Astrocyte (in vitro differentiated cells and primary cell): ENCODE measurements around the gene MCF2L2. TPM values are rescaled to one million over a fixed set of nuclear protein-coding genes. Genes with fewer than 3 reads are reported as not detected.
A peak's percentile ranks its signal among the peaks of the same experiment; 100 is the strongest.

Experiments used
- DNase-seq: peaks from one replicate; pipeline ENCODE4 v3.0.0-alpha.2; 2010; ENCODE audit warnings: low read depth
- FAIRE-seq: peaks from 2 replicates; lab custom pipeline; 2011; peaks lifted over from hg19 to GRCh38; lab: Jason Lieb, UNC
- H2AFZ ChIP-seq: 2 replicates; pipeline ENCODE4 v1.6.0; 2012; ENCODE audit warnings: low read depth, low read length, inconsistent platforms
- H3K27ac ChIP-seq: 2 replicates; pipeline ENCODE4 v1.5.1; 2011; ENCODE audit warnings: low read depth, low read length, inconsistent platforms
- H3K27me3 ChIP-seq: 2 replicates; pipeline ENCODE4 v1.6.0; 2011; ENCODE audit warnings: low read length, inconsistent platforms; ENCODE audit not compliant: insufficient read depth
- H3K36me3 ChIP-seq: 2 replicates; pipeline ENCODE4 v1.5.1; 2011; ENCODE audit warnings: low read length, inconsistent platforms; ENCODE audit not compliant: insufficient read depth
- H3K4me1 ChIP-seq: 2 replicates; pipeline ENCODE4 v1.5.1; 2011; ENCODE audit warnings: low read length, inconsistent platforms; ENCODE audit not compliant: insufficient read depth
- H3K4me2 ChIP-seq: 2 replicates; pipeline ENCODE4 v1.6.0; 2012; ENCODE audit warnings: low read length, inconsistent platforms
- H3K4me3 ChIP-seq: 2 replicates; pipeline ENCODE4 v1.5.1; 2011; ENCODE audit warnings: low read depth, mild to moderate bottlenecking, low read length, inconsistent platforms; ENCODE audit not compliant: insufficient read depth
- H3K79me2 ChIP-seq: 2 replicates; pipeline ENCODE4 v1.6.0; 2012; ENCODE audit warnings: mild to moderate bottlenecking, low read length, inconsistent platforms; ENCODE audit not compliant: insufficient read depth
- H3K9ac ChIP-seq: 2 replicates; pipeline ENCODE4 v1.6.0; 2012; ENCODE audit warnings: mild to moderate bottlenecking, low read length, inconsistent platforms
- H3K9me3 ChIP-seq: 2 replicates; pipeline ENCODE4 v1.5.1; 2012; ENCODE audit warnings: low read depth, mild to moderate bottlenecking, low read length, inconsistent platforms; ENCODE audit not compliant: insufficient read depth
- H4K20me1 ChIP-seq: 2 replicates; pipeline ENCODE4 v1.6.0; 2012; ENCODE audit warnings: low read length, inconsistent platforms; ENCODE audit not compliant: insufficient read depth
- H3K27ac Mint-ChIP-seq: one replicate; pipeline ENCODE4 v1.8.0; 2021; ENCODE audit warnings: mild to moderate bottlenecking, mixed read lengths; ENCODE audit not compliant: unreplicated experiment
- H3K27me3 Mint-ChIP-seq: one replicate; pipeline ENCODE4 v1.8.0; 2021; ENCODE audit warnings: low read depth, mixed read lengths; ENCODE audit not compliant: unreplicated experiment
- H3K36me3 Mint-ChIP-seq: one replicate; pipeline ENCODE4 v1.8.0; 2021; ENCODE audit warnings: low read depth, mixed read lengths; ENCODE audit not compliant: unreplicated experiment
- H3K4me1 Mint-ChIP-seq: one replicate; pipeline ENCODE4 v1.8.0; 2021; ENCODE audit warnings: low read depth, mixed read lengths; ENCODE audit not compliant: unreplicated experiment
- H3K4me3 Mint-ChIP-seq: one replicate; pipeline ENCODE4 v1.8.0; 2021; ENCODE audit warnings: mild to moderate bottlenecking, moderate library complexity, mixed read lengths; ENCODE audit not compliant: unreplicated experiment
- H3K9me3 Mint-ChIP-seq: one replicate; pipeline ENCODE4 v1.8.0; 2021; ENCODE audit warnings: mild to moderate bottlenecking, mixed read lengths; ENCODE audit not compliant: unreplicated experiment
- EZH2 ChIP-seq: IDR thresholded peaks from 2 replicates; pipeline ENCODE4 v1.6.1; 2012; ENCODE audit warnings: mild to moderate bottlenecking, low read length, inconsistent platforms; ENCODE audit not compliant: insufficient read depth
- total RNA-seq: library from RNA; stranded (reverse); gene quantifications from 2 replicates; pipeline ENCODE4 v1.2.1, GENCODE V29; 2021
- TF ChIP-seq, protein P1 (sequence below): IDR thresholded peaks from 2 replicates; pipeline ENCODE4 v1.5.1; 2011; ENCODE audit warnings: low read depth, mild to moderate bottlenecking, inconsistent platforms, low read length, moderate library complexity; ENCODE audit not compliant: insufficient read depth

The MCF2L2 gene
- total RNA-seq, 1 donor from 2014 or later: 0.89 TPM

DNA sequence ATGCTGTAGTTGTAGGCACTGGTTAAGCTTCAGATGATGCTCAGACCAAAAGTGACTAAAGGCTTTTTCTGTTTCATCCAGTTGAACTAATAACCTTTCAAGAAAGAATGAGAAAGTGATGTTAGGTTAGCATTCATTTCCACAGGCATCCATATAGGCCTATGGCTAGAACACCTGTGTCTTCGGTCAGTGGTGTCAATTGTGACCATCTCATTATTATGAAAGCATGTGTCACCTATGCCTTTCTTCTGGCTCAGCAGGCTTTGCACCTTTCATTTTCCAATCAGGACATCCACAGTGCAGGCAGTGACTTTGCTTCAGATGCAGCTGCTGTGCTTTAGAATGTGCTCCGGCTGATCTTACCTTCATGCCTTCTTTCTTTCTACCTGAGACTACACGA is 117.5 kb downstream of the MCF2L2 start:
- Mint-ChIP-seq H3K4me1 (peaks cover 26% of the 10 kb centered on the region), H3K9me3 (no peaks in the 10 kb centered on the region), H3K27ac (no peak overlapping the region), H3K27me3 (no peaks in the 10 kb centered on the region), H3K4me3 (no peak overlapping the region), H3K36me3 (peaks cover 4% of the 10 kb centered on the region)
- DNase-seq: no peak
- Histone ChIP-seq H2AFZ (no peak overlapping the region), H3K27ac (no peak overlapping the region), H3K4me1 (peaks cover 13% of the 10 kb centered on the region), H3K9ac (no peak overlapping the region), H3K9me3 (no peaks in the 10 kb centered on the region), H3K4me3 (no peak overlapping the region), H3K36me3 (no peaks in the 10 kb centered on the region), H3K4me2 (no peak overlapping the region), H4K20me1 (no peaks in the 10 kb centered on the region), H3K27me3 (no peaks in the 10 kb centered on the region), H3K79me2 (no peaks in the 10 kb centered on the region)
- TF ChIP-seq, protein P1, sequence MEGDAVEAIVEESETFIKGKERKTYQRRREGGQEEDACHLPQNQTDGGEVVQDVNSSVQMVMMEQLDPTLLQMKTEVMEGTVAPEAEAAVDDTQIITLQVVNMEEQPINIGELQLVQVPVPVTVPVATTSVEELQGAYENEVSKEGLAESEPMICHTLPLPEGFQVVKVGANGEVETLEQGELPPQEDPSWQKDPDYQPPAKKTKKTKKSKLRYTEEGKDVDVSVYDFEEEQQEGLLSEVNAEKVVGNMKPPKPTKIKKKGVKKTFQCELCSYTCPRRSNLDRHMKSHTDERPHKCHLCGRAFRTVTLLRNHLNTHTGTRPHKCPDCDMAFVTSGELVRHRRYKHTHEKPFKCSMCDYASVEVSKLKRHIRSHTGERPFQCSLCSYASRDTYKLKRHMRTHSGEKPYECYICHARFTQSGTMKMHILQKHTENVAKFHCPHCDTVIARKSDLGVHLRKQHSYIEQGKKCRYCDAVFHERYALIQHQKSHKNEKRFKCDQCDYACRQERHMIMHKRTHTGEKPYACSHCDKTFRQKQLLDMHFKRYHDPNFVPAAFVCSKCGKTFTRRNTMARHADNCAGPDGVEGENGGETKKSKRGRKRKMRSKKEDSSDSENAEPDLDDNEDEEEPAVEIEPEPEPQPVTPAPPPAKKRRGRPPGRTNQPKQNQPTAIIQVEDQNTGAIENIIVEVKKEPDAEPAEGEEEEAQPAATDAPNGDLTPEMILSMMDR: no peak
- no peak for TF ChIP-seq EZH2
- no peak for FAIRE-seq

DNA sequence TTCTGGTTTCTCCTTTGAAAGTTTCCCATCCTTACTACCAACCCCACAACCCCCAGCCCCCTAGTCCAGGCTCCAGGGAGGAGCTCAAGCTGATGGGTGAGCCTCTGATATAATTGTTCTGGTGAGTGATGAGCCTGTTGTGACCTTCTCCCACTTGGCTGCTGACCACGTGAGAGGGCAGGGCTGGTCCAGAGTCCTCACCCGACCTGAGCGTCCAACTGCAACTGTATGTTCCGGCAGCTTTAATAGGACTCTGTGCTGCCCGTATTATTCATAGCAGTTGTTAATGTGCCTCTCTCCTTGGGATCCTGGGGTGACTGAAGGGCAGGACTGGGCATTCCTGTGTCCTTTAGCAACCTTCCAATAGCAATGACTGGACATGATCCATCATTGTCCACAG is 119.1 kb downstream of the MCF2L2 start:
- Histone ChIP-seq H3K9me3 (no peaks in the 10 kb centered on the region), H3K27ac (no peak overlapping the region), H3K4me1 (peaks cover 13% of the 10 kb centered on the region), H3K4me3 (no peak overlapping the region), H3K79me2 (no peaks in the 10 kb centered on the region), H4K20me1 (no peaks in the 10 kb centered on the region), H3K36me3 (no peaks in the 10 kb centered on the region), H2AFZ (no peak overlapping the region), H3K27me3 (no peaks in the 10 kb centered on the region), H3K9ac (no peak overlapping the region), H3K4me2 (no peak overlapping the region)
- H3K27ac Mint-ChIP-seq: no peak overlapping the region
- no peaks in the 10 kb centered on the region for H3K27me3 Mint-ChIP-seq
- H3K4me3 Mint-ChIP-seq: no peak overlapping the region
- H3K4me1 Mint-ChIP-seq: peaks cover 22% of the 10 kb centered on the region
- DNase-seq (no peak), FAIRE-seq (no peak)
- TF ChIP-seq, protein P1: no peak
- TF ChIP-seq EZH2: no peak
- peaks cover 4% of the 10 kb centered on the region for H3K36me3 Mint-ChIP-seq
- no peaks in the 10 kb centered on the region for H3K9me3 Mint-ChIP-seq

DNA sequence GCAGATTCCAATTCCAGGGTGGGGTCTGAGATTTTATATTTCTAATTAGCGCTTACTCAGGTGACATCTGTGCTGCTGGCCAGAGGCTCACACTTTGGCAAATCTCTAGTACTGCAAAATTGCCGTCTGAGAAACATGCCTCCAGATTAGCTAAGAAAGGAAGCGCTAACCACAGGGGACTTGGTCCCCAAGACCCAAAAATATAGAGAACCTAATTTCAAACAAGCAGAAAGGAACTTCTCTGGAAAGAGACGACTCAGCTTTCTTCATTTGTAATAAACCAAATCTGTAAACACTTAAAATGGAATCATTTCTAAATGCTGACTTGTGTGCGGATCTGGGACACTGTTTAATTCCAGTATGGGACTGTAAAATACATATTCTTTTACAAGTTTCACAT is 119.7 kb downstream of the MCF2L2 start:
- Histone ChIP-seq H3K9ac (no peak overlapping the region), H3K36me3 (no peaks in the 10 kb centered on the region), H3K27me3 (no peaks in the 10 kb centered on the region), H3K4me2 (no peak overlapping the region), H3K79me2 (no peaks in the 10 kb centered on the region), H4K20me1 (no peaks in the 10 kb centered on the region), H3K4me3 (no peak overlapping the region), H3K9me3 (no peaks in the 10 kb centered on the region), H3K4me1 (peaks cover 13% of the 10 kb centered on the region), H2AFZ (no peak overlapping the region), H3K27ac (no peak overlapping the region)
- DNase-seq: no peak
- no peak for FAIRE-seq
- Mint-ChIP-seq H3K4me3 (no peak overlapping the region), H3K27me3 (no peaks in the 10 kb centered on the region), H3K36me3 (peaks cover 4% of the 10 kb centered on the region), H3K27ac (peak overlapping the region; percentile 47), H3K4me1 (peaks cover 21% of the 10 kb centered on the region), H3K9me3 (no peaks in the 10 kb centered on the region)
- TF ChIP-seq, protein P1: no peak
- TF ChIP-seq EZH2: no peak
